Muscle of back (tissue), 13 donors: ENCODE results near the gene PLA2G15. TPM values are rescaled to one million over a fixed set of nuclear protein-coding genes. Genes with fewer than 3 reads are reported as not detected.

Source experiments
- DNase-seq, 3 donors: peaks; one replicate each; pipeline versions ENCODE4 v3.0.0 to v3.0.0-alpha.2; 2013
- long read RNA-seq, 9 donors: transcript quantifications; one replicate each; lab custom pipeline, GENCODE V29; 2026
- polyA plus RNA-seq, 10 donors: library from polyadenylated mRNA; unstranded; fragments of 120-200 nt; gene quantifications; one replicate each; pipeline ENCODE4 v1.2.1, GENCODE V29; 2013; ENCODE audit not compliant: insufficient read length in 10 of 10

The PLA2G15 gene, protein sequence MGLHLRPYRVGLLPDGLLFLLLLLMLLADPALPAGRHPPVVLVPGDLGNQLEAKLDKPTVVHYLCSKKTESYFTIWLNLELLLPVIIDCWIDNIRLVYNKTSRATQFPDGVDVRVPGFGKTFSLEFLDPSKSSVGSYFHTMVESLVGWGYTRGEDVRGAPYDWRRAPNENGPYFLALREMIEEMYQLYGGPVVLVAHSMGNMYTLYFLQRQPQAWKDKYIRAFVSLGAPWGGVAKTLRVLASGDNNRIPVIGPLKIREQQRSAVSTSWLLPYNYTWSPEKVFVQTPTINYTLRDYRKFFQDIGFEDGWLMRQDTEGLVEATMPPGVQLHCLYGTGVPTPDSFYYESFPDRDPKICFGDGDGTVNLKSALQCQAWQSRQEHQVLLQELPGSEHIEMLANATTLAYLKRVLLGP
- polyA plus RNA-seq = 10 to 100 TPM; 20.8 to 30.6 (median 28.0) TPM
- long read RNA-seq, donor 1, transcript PLA2G15-201 (6 exons, 2,727 nt) = major isoform, 8 of 9 reads
- long read RNA-seq, donor 1, partial matches to known transcripts = 0 of 9 reads
- long read RNA-seq, donor 1, other reads (novel, unspliced or antisense) = 0 of 9 reads
- long read RNA-seq, donor 2, transcript PLA2G15-201 (6 exons, 2,727 nt) = major isoform, 7 of 12 reads
- long read RNA-seq, donor 2, partial matches to known transcripts = 0 of 12 reads
- long read RNA-seq, donor 2, other reads (novel, unspliced or antisense) = 0 of 12 reads
- long read RNA-seq, donor 3 = 0 reads
- long read RNA-seq, donor 4, transcript PLA2G15-201 (6 exons, 2,727 nt) = major isoform, 8 of 9 reads
- long read RNA-seq, donor 4, partial matches to known transcripts = 0 of 9 reads
- long read RNA-seq, donor 4, other reads (novel, unspliced or antisense) = 0 of 9 reads
- long read RNA-seq, donor 5, transcript PLA2G15-201 (6 exons, 2,727 nt) = major isoform, 8 of 27 reads
- long read RNA-seq, donor 5, transcript PLA2G15-209 (6 exons, 1,203 nt) = minor isoform, 5 of 27 reads
- long read RNA-seq, donor 5, partial matches to known transcripts = 11 of 27 reads
- long read RNA-seq, donor 5, other reads (novel, unspliced or antisense) = 0 of 27 reads
- long read RNA-seq, donor 6, transcript PLA2G15-201 (6 exons, 2,727 nt) = major isoform, 9 of 10 reads
- long read RNA-seq, donor 6, partial matches to known transcripts = 0 of 10 reads
- long read RNA-seq, donor 6, other reads (novel, unspliced or antisense) = 0 of 10 reads
- long read RNA-seq, donor 7, transcript PLA2G15-201 (6 exons, 2,727 nt) = major isoform, 6 of 9 reads
- long read RNA-seq, donor 7, partial matches to known transcripts = 0 of 9 reads
- long read RNA-seq, donor 7, other reads (novel, unspliced or antisense) = 0 of 9 reads
- long read RNA-seq, donor 8, transcript PLA2G15-201 (6 exons, 2,727 nt) = major isoform, 6 of 8 reads
- long read RNA-seq, donor 8, partial matches to known transcripts = 0 of 8 reads
- long read RNA-seq, donor 8, other reads (novel, unspliced or antisense) = 0 of 8 reads
- long read RNA-seq, donor 9, partial matches to known transcripts = 0 of 1 reads
- long read RNA-seq, donor 9, other reads (novel, unspliced or antisense) = 0 of 1 reads

DNA sequence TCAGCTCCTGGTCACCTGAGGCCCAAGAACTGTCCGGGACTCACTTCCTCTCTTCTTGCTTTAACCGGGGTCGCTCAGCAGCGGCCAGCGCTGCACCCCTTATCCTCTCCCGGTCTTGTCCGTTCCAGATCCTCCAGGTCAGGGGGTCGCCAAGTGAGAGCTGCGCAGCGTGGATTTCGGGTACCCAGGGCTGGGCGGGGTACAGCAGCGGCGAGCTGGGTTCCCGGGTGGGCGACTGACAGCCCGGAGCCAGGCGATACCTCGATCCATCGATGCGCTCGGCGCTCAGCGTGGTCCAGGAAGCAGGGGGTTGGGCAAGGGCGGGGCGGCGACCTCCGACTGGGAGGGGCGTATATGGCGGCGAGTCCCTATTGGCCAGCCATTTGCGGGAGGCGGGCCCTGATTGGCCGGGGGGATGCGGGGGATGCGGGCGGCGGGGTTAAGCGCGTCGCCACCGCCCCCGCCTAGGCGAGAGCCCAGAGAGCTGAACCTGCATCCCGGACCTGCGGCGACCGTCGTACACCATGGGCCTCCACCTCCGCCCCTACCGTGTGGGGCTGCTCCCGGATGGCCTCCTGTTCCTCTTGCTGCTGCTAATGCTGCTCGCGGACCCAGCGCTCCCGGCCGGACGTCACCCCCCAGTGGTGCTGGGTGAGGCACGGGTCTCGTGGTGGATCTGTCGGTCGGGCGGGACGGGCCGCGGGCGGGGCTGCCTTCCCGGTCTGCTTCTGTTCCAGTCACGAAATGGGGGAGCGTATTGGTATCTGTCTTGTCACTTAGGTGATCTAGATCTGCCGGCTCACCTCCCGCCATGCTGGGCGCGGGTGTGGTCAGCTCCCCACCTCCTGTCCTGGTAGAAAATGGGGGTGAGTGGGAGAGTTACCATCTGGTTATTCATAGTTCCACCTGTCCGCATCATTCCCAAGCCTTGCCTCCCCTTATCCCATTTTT is at the start of gene PLA2G15:
Gene PLA2G15, plus strand, starts transcription at position 471 of the 951 bp plus-strand sequence. Its CDS starts 54 bp downstream, at position 525.
- DNase-seq = peak; percentile 95 to 98 (median 97)

DNA sequence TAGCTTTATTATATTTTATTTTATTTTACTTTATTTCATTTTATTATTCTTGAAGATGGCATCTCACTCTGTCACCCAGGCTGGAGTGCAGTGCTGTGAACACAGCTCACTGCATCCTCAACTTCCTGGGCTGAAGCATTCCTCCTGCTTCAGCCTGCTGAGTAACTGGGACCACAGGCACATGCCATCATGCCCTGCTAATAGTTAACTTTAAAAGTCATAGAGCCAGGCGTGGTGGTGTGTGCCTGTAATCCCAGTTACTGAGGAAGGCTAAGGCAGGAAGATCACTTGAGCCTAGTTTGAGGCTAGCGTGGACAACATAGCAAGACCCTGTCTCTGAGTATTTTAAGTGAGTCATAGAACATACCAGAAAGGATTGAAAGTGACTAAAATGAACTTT is 47.9 kb upstream of the PLA2G15 start:
- DNase-seq = no peak

DNA sequence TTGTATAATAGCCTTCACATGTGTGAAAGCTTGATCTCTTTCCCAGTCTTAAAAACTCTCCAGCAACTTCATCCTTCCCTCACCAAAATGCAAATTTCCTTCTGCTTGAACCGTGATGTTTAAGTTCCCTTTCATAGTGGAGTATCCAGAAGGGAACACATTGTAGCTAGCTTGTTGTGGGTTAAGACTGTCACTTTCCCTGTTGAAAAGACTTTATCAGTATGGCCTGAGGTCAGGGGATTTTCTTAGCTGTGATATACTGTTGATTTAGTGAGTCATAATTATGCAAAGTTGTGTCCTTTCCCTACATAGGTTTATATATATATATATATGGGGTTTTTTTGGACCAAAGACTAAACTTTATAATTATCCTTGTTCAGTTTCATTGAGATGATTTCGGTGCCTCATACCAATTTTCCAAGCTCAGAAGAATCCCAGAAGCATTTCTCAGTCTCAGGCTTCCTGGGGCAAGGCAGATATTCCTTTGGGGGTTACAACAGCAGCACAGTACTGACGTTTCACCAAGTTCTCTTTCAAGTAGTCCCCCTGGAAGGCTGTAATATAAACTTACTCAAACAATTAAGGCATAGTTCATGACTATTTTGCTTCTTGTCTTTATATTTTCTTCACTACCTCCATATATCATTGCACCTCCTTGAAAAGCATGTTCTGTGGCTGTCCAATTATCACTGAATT is 44.9 kb upstream of the PLA2G15 start:
- no peak for DNase-seq

DNA sequence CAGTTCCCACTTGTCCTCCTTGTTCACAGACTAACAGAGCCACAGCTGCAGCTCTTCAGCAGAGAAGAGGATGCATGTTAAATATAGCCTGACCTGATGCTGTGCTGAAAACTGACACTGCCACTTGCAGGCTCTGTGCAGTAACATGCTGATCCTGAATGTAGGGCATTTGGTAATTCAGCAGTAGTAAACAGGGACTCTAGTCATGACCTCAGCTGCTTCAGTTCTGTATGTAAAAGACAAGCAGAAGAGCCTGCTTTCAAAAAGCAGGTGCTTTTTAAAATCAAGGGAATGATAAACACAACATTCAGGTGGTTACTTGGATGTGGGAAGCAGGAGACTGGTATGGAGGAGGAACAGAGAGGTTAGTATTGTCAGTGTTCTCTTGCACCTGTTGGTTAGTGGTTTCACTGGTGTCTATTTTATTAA is 43.1 kb upstream of the PLA2G15 start:
- DNase-seq = peak; percentile 27 to 35 (median 32)

DNA sequence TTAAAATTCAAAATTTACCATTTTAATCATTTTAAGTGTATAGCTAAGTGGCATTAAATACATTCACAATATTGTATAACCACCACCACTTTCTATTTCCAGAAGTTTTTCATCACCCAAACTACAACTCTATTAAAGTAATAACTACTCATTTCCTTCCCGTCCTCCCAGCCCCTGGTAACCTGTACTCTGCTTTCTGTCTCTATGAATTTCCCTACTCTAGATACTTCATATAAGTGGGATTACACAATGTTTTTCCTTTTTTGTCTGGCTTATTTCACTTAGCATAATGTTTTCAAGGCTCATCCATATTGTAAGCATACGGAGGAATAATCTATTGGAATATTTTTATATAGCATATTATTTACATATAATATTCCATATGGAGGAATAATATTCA is 38.9 kb upstream of the PLA2G15 start:
- DNase-seq = no peak

DNA sequence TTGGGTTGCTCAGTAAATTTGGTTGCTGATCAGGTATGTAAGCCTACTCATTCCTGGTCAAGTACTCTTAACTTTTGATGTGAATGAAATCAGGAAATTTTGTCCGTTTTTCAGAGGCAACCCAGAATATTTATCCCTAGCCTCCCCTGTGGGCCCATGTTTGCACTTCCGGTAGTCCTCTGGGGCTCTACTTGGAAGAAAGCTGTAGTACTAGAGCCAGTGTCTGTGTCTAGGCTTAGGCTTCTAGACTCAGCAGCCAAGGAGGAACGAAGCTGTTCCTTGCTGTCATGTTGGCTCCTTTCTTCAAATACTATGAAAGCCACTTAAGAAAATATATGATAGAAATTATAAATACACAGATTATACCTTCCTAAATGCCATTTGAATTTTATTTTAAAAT is 30.4 kb upstream of the PLA2G15 start:
- peak in 1 of 3 donors; percentile 5 for DNase-seq

DNA sequence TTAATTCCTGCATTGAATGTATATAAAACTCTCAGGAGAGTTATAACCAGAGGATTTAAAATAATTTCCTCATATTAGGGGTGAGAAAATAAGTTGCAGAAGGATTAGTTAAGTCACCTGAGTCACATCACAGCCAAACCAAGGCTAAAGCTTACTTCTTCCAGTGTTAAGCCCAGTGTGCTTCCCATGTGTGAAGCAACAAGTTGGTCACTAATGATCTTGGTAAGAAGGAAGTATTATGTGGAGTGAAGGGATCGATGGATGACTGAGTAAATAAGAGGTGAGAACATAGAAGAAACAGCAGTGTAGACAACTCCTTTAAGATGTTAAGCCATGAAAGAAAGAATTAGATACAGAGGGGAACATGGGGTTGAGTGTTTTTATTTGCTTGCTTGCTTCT is 29.9 kb upstream of the PLA2G15 start:
- no peak for DNase-seq

DNA sequence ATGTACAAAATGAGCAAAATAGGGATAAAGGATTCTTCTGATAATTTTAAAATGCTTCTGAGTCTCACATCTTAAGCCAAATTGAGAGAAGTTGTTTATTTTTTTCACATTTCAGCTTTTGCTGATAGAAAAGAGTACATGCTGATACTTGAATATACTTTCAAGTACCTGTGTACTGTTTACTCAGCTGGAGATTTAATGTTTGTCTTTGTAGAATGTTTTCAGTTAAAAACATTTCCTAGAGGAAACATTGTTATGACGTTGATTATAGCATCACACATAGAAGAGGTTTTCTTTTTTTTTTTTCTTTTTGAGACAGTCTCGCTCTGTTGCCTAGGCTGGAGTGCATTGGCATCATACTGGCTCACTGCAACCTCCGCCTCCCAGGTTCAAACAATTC is 28.9 kb upstream of the PLA2G15 start:
- DNase-seq = no peak

DNA sequence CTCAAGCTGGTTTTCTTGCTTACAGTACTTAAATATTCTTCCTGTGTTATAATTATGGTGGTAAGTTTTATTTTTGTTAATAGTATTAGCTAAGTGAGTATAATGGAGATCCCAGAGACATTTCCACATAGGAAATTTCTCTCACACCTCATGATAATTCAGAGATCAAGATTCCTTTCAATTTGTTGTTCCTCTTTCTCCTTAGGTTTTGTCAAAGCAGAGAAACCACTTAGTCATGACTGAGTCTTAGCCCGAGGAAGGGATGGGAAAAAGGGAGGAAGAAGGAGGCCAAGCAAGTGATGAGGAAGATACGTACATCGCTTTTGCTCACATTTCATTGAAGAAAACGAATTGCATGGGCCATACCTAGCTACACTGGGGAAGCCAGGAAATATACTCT is 27.7 kb upstream of the PLA2G15 start:
- DNase-seq = no peak

DNA sequence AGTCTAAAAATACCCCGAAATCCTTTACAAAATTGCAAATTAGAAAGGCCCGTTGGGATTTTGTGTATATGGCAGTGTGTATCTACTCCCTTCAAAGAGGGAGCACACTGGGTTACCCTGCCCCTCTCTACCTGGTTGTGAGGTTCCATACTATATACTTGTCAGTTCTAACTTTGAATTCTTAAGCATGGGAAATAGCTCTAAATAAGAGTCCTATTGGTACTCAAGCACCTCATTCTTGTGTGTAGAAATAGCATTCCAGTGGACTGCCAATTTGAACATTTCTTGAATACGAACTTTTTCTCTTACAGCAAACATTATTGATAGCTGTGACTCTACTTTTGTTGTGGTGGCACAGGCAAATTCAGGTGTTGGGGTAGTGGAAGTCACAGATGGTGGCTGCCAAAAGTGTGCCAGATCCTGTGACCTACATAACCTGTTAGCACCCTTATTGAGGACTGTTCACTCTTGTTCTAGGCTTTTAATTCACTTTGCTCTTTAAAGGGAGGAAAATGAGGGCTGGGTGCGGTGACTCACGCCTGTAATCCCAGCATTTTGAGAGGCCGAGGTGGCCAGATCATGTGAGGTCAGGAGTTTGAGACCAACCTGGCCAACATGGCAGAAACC is 25.3 kb upstream of the PLA2G15 start:
- DNase-seq = no peak

DNA sequence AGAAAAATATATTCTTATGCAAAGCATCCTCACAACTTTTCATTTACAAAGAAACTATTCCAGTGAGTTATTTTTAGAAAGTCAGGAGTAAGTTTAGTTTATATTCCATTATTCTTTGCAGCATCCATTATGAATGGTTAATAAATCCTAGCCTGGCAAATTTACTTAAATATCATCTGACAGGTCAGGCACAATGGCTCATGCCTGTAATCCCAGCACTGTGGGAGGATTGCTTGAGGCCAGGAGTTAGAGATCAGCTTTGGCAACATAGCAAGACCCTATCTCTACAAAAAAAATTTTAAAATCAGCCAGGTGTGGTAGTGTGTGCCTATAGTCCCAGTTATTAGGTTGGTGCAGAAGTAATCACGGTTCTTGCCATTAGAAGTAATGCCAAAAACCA is 22.1 kb upstream of the PLA2G15 start:
- no peak for DNase-seq

DNA sequence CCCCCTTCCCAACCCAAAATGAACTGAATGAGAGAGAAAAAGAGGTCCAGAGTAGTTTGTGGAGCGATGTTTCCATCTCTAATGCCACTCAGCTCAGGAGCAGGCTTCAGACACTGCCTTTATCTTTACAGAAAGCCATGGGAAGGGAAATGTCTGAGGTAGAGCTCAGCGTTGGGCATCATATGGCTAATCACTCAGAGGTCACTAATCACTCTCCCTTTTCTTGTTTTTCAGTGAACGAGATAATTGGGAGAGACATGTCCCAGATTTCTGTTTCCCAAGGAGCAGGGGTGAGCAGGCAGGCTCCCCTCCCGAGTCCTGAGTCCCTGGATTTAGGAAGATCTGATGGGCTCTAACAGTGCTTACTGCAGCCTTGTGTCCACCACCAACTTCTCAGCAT is 19.1 kb upstream of the PLA2G15 start:
- DNase-seq = no peak

DNA sequence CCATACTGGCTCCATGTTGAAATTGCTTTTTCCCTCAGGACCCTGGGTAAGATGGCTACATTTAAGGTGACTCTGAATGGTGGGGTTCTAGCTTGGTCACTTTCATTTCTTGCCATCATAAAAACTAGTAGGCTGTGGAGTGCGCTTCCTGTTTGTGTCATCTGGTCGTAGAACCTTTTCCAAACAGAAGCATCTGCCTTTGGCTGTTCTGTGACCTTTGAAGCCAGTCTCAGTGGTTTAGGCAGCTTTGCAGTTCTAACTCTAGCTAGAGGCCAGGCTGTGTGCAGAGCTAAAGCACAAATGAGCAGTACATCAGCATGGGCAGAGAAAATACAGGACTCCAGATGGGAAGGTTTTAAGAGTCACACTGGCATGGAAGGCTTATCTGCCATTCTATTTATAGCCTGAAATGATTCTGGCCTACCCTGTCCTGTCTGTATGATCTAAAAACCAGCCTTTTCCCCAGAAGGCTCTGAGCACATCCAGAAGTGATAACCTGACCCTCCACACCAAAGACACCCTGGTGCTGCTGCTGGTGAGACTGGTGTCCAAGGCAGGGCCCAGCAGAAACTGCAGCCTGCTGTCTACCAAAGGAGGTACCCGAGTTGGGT is 17.9 kb upstream of the PLA2G15 start:
- DNase-seq = no peak

DNA sequence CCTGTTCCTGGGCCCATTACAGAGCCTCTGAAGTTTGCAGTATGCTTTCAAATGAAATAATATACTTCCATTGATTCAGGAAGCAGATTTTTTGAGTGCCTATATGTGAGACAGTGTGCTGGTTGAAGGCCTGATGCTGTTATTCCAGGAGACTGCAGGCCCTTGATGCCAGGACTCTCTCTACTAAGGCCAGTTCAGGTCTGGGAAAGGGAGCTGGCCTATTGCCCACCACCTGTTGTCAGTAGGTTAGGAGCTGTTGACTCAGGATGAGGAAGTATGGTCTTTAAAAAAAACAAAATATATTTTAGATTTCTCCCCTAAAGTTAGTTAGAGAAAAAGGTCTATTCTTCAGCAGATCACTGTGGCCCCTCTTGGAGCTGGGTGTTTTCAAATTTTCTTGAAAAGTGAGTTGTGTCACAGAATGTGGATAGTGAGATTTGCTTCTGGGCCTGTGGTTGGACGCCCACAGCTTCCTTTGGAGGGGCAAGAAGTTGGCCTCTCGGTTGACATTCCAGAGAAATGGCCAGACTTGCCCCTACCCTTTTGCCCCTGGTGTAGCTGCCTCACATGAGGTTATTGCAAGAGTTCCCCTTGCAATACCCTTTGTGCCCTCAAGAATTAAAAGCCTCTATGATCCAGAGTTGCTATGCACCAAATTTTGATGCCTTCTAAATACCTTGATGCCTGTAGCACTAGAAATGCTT is 17.2 kb upstream of the PLA2G15 start:
- DNase-seq = peak in 1 of 3 donors; percentile 17

DNA sequence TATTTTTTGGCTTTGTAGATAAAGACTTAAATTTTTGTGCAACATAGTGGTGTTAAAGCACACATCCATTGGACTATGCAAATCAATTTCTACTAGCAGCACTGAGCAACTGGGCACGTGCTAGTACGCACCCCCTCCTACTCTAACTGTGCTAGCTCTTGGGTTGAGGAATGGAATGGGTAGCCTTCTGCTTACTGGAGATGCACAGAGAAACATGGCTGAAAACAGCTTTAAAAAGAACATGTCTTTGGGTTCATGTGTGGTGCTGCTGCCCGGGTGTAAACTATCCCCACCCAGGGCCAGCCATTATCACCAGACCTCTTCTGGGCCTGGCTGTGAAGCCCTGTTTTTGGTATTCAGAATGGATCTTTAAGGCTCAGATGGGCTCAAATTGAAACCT is 16.5 kb upstream of the PLA2G15 start:
- DNase-seq = no peak

DNA sequence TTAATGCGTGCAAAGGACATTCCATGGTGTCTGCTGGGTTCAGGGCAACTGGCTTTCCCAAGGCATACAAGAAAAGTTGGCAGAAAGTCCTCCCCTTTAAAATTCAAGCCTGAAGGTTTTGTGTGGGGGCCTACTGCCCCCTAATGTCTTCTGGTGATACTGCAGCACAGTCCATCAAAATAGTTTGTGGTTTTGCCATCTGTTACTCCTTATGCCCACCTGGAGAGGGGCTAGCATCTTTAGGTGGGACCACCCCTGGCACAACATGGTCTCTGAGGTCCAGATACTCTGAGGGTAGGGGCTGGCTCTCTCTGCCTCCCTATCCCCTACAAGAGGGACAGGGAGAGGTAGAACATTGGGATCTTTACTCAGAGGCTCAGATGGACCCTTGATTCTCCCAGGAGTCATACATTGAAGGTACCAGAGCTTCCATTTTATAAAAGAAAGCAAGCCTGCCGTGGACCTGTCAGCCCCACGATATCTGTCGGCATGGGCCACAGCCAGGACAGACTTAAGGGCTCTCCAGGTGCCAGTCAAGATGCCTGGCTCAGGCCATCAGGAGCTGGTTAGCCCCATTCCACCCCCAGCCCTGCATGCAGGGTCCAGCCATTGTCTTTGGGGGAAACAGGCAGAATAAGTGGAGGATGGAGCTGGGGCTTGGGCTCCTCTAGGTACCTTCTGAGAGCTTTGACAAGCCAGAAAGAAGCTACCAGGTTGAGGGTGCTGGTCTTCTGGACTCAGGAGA is 15.6 kb upstream of the PLA2G15 start:
- DNase-seq = peak; percentile 54 to 75 (median 67)

DNA sequence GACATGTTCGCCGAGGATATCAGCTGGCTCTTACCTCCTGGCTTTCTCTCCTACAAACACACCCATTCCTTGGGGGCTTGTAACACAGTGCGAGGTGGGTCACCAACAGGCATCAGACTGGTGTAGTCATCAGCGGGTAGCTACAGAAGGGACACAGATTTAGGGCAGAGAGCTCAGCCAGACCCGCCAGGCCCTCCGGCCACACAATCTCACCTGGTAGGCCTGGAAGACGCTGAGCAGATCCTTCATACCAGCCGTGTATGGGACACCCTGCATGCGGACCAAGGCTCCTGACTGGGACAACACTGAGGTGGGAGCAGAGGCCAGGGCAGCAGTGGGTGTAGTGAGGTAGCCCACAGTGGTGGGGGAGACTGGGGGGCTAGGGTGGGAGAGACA is 15.0 kb upstream of the PLA2G15 start:
- DNase-seq = no peak
